ENCODE measurements around the gene FAT4.

Gene FAT4

GRCh38 chr4:125314676-125315575, at the start of gene FAT4:
Gene FAT4, plus strand, starts transcription at chr4:125314955. Its CDS starts 1,457 bp downstream, at chr4:125316412.
- DNase-seq, result peak; percentile 56

GRCh38 chr4:125265846-125266245, 48.9 kb upstream of the FAT4 start:
- no peak for DNase-seq

- no peak for DNase-seq
Observed at GRCh38 chr4:125266901-125267604, 47.7 kb upstream of the FAT4 start.

GRCh38 chr4:125267630-125268029, 47.1 kb upstream of the FAT4 start:
- no peak for DNase-seq

- no peak for DNase-seq
Observed at GRCh38 chr4:125268068-125268755, 46.5 kb upstream of the FAT4 start.

- DNase-seq, result no peak
Observed at GRCh38 chr4:125276811-125277210, 37.9 kb upstream of the FAT4 start.

- no peak for DNase-seq
Observed at GRCh38 chr4:125277790-125278189, 37.0 kb upstream of the FAT4 start.

- no peak for DNase-seq
Observed at GRCh38 chr4:125280892-125281403, 33.8 kb upstream of the FAT4 start.

- no peak for DNase-seq
Observed at GRCh38 chr4:125283707-125284279, 31.0 kb upstream of the FAT4 start.

GRCh38 chr4:125297116-125297515, 17.6 kb upstream of the FAT4 start:
- DNase-seq, result no peak

GRCh38 chr4:125303058-125303457, 11.7 kb upstream of the FAT4 start:
- DNase-seq, result no peak

- no peak for DNase-seq
Observed at GRCh38 chr4:125303821-125304220, 10.9 kb upstream of the FAT4 start.

- no peak for DNase-seq
Observed at GRCh38 chr4:125306112-125306511, 8.6 kb upstream of the FAT4 start.

GRCh38 chr4:125306533-125306932, 8.2 kb upstream of the FAT4 start:
- DNase-seq, result no peak

GRCh38 chr4:125311503-125311902, 3.3 kb upstream of the FAT4 start:
- DNase-seq, result no peak

- DNase-seq, result peak; percentile 9
Observed at GRCh38 chr4:125313497-125313896, 1.3 kb upstream of the FAT4 start.

- DNase-seq, result no peak
Observed at GRCh38 chr4:125313989-125314667, 627 bp upstream of the FAT4 start.

- DNase-seq, result peak; percentile 25
Observed at GRCh38 chr4:125315576-125316400, 1.0 kb downstream of the FAT4 start.

GRCh38 chr4:125316401-125316790, 1.6 kb downstream of the FAT4 start:
- DNase-seq, result peak; percentile 11

GRCh38 chr4:125316791-125317524, 2.2 kb downstream of the FAT4 start:
- peak; percentile 2 for DNase-seq

GRCh38 chr4:125317525-125317877, 2.7 kb downstream of the FAT4 start:
- DNase-seq, result peak; percentile 22
